Loucy (cell line): ENCODE measurements around the gene SERPING1.

Experiments
- CTCF ChIP-seq: fragments of 200-600 bp; sonication (generic); conservative IDR thresholded peaks from 2 replicates; pipeline ENCODE4 v1.5.1; 2014; ENCODE audit warnings: mild to moderate bottlenecking, antibody characterized with exemption, low read length
- EZH2phosphoT487 ChIP-seq: fragments of 200-600 bp; IDR thresholded peaks from 2 replicates; pipeline ENCODE4 v1.6.1; 2018; ENCODE audit warnings: antibody characterized with exemption, mild to moderate bottlenecking, moderate library complexity, borderline replicate concordance

- TF ChIP-seq CTCF (no peak), EZH2phosphoT487 (no peak)
Observed at GRCh38 chr11:57566905-57567514, 30.5 kb upstream of the SERPING1 start.
